Central memory CD8-positive, alpha-beta T cell (primary cell): ENCODE results near the gene TDRD12.
"Not testable (repeated sequence)": the region's sequence is repeated elsewhere in the genome, so short reads cannot be mapped to it uniquely, and the experiment has no call there.

Experiments used
- ATAC-seq: fragments of 150-1000 bp; cut with Tn5 transposase; replicated peaks from 2 replicates; pipeline ENCODE4 v1.10.0; 2022; ENCODE audit warnings: mild to moderate bottlenecking, moderate FRiP score, moderate number of reproducible peaks; ENCODE audit not compliant: poor library complexity, severe bottlenecking; ENCODE audit errors: extremely low read depth
- DNase-seq, 2 donors: peaks; one replicate each; pipeline ENCODE4 v3.0.0; 2021; ENCODE audit warnings: low spot score in 2 of 2
- H3K27ac Mint-ChIP-seq: one replicate; pipeline ENCODE4 v1.8.0; 2022; ENCODE audit warnings: low read depth, mild to moderate bottlenecking, moderate library complexity, mixed read lengths
- H3K27me3 Mint-ChIP-seq: one replicate; pipeline ENCODE4 v1.8.0; 2022; ENCODE audit warnings: mixed read lengths
- H3K36me3 Mint-ChIP-seq: one replicate; pipeline ENCODE4 v1.8.0; 2022; ENCODE audit warnings: mild to moderate bottlenecking, moderate library complexity, mixed read lengths; ENCODE audit not compliant: insufficient read depth
- H3K4me1 Mint-ChIP-seq: one replicate; pipeline ENCODE4 v1.8.0; 2022; ENCODE audit warnings: mixed read lengths
- H3K4me3 Mint-ChIP-seq: one replicate; pipeline ENCODE4 v1.8.0; 2022; ENCODE audit warnings: mild to moderate bottlenecking, moderate library complexity, mixed read lengths
- H3K9me3 Mint-ChIP-seq: one replicate; pipeline ENCODE4 v1.8.0; 2022; ENCODE audit warnings: mixed read lengths

TDRD12 gene

DNA sequence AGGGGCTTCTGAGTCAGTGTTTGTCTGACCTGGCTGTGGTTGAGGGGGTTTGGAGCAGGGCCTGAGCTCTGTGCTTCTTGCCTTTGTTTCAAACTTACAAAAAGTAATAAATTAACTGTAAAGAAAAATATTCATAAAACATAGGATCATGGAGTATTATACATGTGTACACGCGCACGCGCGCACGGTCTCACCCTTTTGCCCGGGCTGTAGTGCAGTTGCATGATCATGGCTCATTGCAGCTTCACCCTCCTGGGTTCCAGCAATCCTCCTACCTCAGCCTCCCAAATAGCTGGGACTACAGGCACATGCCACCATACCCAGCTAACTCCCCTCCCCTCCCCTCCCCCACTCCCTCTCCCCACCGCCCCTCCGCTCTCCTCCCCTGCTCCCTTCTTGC, 23.5 kb downstream of the TDRD12 start:
- Mint-ChIP-seq H3K27me3 (peaks cover 23% of the 10 kb centered on the region), H3K9me3 (no peaks in the 10 kb centered on the region), H3K4me3 (no peak overlapping the region), H3K4me1 (no peaks in the 10 kb centered on the region), H3K27ac (no peak overlapping the region), H3K36me3 (peaks cover 2% of the 10 kb centered on the region)
- DNase-seq = no peak
- ATAC-seq = no peak

GRCh38 chr19:32743447-32743846, 23.9 kb downstream of the TDRD12 start:
- H3K4me1 Mint-ChIP-seq = no peaks in the 10 kb centered on the region
- H3K36me3 Mint-ChIP-seq = peaks cover 2% of the 10 kb centered on the region
- ATAC-seq = no peak
- H3K9me3 Mint-ChIP-seq = no peaks in the 10 kb centered on the region
- DNase-seq = no peak
- peaks cover 23% of the 10 kb centered on the region for H3K27me3 Mint-ChIP-seq
- no peak overlapping the region for H3K27ac Mint-ChIP-seq
- H3K4me3 Mint-ChIP-seq = no peak overlapping the region

DNA sequence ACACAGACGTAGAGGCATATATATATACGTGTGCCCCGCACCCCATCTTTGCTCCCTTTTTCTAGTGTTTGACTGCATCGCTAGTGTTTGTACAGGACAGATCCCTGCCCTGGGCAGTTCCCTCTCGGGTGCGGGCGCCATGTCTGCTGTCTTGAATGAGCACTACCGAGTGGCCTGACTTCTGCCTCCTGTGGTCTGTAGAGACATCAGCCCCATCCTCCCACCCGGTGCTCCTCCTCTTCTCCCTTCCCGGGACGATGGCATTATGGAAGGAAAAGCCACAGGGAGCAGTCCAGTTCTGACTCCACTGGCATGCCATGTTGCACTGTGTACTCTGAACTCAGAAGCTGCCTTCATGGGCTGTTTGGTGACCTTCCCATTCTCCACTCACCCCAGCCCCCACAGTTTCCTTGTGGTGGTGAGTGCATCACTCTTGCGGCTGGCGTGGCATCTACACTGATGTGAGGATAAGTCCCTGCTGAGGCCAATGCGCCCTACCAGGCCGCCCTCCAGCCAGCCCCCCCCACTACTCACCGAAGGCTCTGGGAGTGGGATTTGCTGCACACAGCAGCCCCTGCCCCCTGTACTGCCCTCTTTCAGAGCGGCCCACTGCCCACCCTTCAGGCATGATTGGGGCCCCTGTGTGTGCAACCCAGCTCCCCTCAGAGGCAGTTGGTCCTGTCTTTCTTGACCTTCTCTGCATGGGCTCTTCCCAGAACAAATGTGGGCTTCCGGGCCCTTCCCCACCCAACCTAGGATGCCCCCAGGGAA, 25.2 kb downstream of the TDRD12 start:
- peaks cover 2% of the 10 kb centered on the region for H3K36me3 Mint-ChIP-seq
- no peak overlapping the region for H3K27ac Mint-ChIP-seq
- H3K4me3 Mint-ChIP-seq = no peak overlapping the region
- DNase-seq = no peak
- no peaks in the 10 kb centered on the region for H3K4me1 Mint-ChIP-seq
- peaks cover 12% of the 10 kb centered on the region for H3K27me3 Mint-ChIP-seq
- no peak for ATAC-seq
- H3K9me3 Mint-ChIP-seq = no peaks in the 10 kb centered on the region

DNA sequence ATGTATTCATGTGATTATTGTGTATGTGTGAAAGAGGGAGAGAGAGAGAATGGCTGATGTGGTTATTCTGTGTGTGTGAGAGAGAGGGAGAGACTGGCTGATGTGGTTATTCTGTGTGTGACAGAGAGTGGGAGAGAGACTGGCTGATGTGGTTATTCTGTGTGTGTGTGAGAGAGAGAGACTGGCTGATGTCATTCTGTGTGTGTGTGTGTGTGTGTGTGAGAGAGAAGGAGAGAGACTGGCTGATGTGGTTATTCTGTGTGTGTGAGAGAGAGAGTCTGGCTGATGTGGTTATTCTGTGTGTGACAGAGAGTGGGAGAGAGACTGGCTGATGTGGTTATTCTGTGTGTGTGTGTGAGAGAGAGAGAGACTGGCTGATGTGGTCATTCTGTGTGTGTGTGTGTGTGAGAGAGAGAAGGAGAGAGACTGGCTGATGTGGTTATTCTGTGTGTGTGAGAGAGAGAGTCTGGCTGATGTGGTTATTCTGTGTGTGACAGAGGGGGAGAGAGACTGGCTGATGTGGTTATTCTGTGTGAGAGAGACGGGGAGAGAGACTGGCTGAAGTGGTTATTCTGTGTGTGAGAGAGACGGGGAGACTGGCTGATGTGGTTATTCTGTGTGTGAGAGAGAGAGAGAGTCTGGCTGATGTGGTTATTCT, 26.2 kb downstream of the TDRD12 start:
- peak; percentile 37 for ATAC-seq
- H3K4me1 Mint-ChIP-seq, H3K27me3 Mint-ChIP-seq, H3K27ac Mint-ChIP-seq, H3K4me3 Mint-ChIP-seq, H3K36me3 Mint-ChIP-seq, H3K9me3 Mint-ChIP-seq: not testable (repeated sequence)
- DNase-seq = peak in 1 of 2 donors; percentile 63

DNA sequence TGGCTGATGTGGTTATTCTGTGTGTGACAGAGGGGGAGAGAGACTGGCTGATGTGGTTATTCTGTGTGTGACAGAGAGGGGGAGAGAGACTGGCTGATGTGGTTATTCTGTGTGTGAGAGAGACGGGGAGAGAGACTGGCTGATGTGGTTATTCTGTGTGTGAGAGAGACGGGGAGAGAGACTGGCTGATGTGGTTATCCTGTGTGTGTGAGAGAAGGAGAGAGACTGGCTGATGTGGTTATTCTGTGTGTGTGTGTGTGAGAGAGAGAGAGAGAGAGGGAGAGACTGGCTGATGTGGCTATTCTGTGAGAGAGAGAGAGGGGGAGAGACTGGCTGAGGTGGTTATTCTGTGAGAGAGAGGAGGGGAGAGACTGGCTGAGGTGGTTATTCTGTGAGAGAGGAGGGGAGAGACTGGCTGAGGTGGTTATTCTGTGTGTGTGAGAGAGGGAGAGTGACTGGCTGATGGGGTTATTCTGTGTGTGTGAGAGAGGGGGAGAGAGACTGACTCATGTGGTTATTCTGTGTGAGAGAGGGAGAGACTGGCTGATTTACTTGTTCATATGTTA, 27.1 kb downstream of the TDRD12 start:
- DNase-seq (peak in 1 of 2 donors; percentile 75), ATAC-seq (peak; percentile 77)
- H3K4me1 Mint-ChIP-seq, H3K9me3 Mint-ChIP-seq, H3K27me3 Mint-ChIP-seq, H3K4me3 Mint-ChIP-seq, H3K27ac Mint-ChIP-seq, H3K36me3 Mint-ChIP-seq: not testable (repeated sequence)

DNA sequence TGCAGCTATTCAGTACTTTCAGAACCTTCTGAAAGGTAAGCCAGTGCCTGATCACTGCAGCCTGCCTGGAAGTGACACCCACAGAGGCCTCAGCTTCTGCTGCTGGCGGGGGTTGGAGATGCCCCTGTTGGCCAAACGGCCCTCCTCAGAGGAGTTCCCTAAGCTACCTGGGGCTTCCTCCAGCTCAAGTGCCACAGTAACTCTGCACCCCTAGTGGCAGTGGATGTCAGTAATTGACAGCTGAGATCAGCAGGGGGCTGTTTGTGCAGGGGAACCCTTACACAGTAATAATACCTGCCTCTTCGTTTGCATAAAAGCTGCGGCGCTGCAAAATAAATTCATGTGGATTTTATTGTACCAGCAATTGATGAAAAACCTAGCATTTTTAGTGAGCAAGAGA, 28.9 kb downstream of the TDRD12 start:
- no peak overlapping the region for H3K27ac Mint-ChIP-seq
- H3K4me3 Mint-ChIP-seq = no peak overlapping the region
- H3K27me3 Mint-ChIP-seq = no peaks in the 10 kb centered on the region
- DNase-seq (no peak), ATAC-seq (no peak)
- peaks cover 2% of the 10 kb centered on the region for H3K36me3 Mint-ChIP-seq
- H3K4me1 Mint-ChIP-seq = no peaks in the 10 kb centered on the region
- no peaks in the 10 kb centered on the region for H3K9me3 Mint-ChIP-seq

DNA sequence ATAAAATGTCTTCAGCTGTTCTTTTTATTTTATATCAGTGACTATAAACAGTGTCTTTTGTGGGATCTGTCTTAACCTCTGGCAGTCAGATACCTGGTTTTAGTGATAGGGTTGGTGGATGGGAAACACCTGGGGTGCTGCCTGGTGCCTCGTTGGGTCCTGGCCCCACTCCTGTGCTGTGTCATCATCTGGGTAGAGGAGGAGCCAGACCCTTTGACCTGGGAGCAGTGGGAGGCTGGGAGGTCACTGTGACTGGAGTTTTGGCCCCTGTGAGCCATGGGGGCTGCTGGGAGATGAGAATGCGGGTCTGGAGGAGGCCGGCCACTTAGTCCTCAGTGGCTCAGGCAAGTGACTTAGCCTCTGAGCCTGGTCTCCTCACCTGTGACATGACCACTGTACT, 29.4 kb downstream of the TDRD12 start:
- no peak overlapping the region for H3K27ac Mint-ChIP-seq
- no peak for ATAC-seq
- peaks cover 2% of the 10 kb centered on the region for H3K36me3 Mint-ChIP-seq
- H3K9me3 Mint-ChIP-seq = no peaks in the 10 kb centered on the region
- DNase-seq = no peak
- no peaks in the 10 kb centered on the region for H3K4me1 Mint-ChIP-seq
- H3K27me3 Mint-ChIP-seq = no peaks in the 10 kb centered on the region
- no peak overlapping the region for H3K4me3 Mint-ChIP-seq

- Mint-ChIP-seq H3K27ac (no peak overlapping the region), H3K4me3 (no peak overlapping the region), H3K36me3 (no peaks in the 10 kb centered on the region), H3K9me3 (no peaks in the 10 kb centered on the region), H3K4me1 (no peaks in the 10 kb centered on the region), H3K27me3 (no peaks in the 10 kb centered on the region)
- DNase-seq = no peak
- ATAC-seq = no peak
Measured at GRCh38 chr19:32749361-32749760, 29.8 kb downstream of the TDRD12 start.

GRCh38 chr19:32750441-32751055, 31.0 kb downstream of the TDRD12 start:
- DNase-seq (no peak), ATAC-seq (no peak)
- no peak overlapping the region for H3K27ac Mint-ChIP-seq
- no peak overlapping the region for H3K4me3 Mint-ChIP-seq
- no peaks in the 10 kb centered on the region for H3K4me1 Mint-ChIP-seq
- peaks cover 7% of the 10 kb centered on the region for H3K27me3 Mint-ChIP-seq
- no peaks in the 10 kb centered on the region for H3K36me3 Mint-ChIP-seq
- no peaks in the 10 kb centered on the region for H3K9me3 Mint-ChIP-seq

GRCh38 chr19:32751066-32751465, 31.5 kb downstream of the TDRD12 start:
- peaks cover 9% of the 10 kb centered on the region for H3K27me3 Mint-ChIP-seq
- no peak for ATAC-seq
- H3K4me3 Mint-ChIP-seq = no peak overlapping the region
- no peak for DNase-seq
- no peaks in the 10 kb centered on the region for H3K9me3 Mint-ChIP-seq
- H3K36me3 Mint-ChIP-seq = no peaks in the 10 kb centered on the region
- no peak overlapping the region for H3K27ac Mint-ChIP-seq
- H3K4me1 Mint-ChIP-seq = no peaks in the 10 kb centered on the region

- Mint-ChIP-seq H3K4me1 (no peaks in the 10 kb centered on the region), H3K27ac (no peak overlapping the region), H3K27me3 (peaks cover 30% of the 10 kb centered on the region), H3K36me3 (no peaks in the 10 kb centered on the region), H3K4me3 (no peak overlapping the region), H3K9me3 (no peaks in the 10 kb centered on the region)
- ATAC-seq = no peak
- no peak for DNase-seq
Measured at GRCh38 chr19:32757189-32757588, 37.6 kb downstream of the TDRD12 start.

- ATAC-seq, H3K9me3 Mint-ChIP-seq, H3K4me1 Mint-ChIP-seq, H3K27me3 Mint-ChIP-seq, H3K27ac Mint-ChIP-seq, H3K4me3 Mint-ChIP-seq, H3K36me3 Mint-ChIP-seq, DNase-seq: not testable (repeated sequence)
Measured at GRCh38 chr19:32765365-32765764, 45.8 kb downstream of the TDRD12 start.
